Measurements from ENCODE around the gene ALDH3B1.

Gene ALDH3B1

DNA sequence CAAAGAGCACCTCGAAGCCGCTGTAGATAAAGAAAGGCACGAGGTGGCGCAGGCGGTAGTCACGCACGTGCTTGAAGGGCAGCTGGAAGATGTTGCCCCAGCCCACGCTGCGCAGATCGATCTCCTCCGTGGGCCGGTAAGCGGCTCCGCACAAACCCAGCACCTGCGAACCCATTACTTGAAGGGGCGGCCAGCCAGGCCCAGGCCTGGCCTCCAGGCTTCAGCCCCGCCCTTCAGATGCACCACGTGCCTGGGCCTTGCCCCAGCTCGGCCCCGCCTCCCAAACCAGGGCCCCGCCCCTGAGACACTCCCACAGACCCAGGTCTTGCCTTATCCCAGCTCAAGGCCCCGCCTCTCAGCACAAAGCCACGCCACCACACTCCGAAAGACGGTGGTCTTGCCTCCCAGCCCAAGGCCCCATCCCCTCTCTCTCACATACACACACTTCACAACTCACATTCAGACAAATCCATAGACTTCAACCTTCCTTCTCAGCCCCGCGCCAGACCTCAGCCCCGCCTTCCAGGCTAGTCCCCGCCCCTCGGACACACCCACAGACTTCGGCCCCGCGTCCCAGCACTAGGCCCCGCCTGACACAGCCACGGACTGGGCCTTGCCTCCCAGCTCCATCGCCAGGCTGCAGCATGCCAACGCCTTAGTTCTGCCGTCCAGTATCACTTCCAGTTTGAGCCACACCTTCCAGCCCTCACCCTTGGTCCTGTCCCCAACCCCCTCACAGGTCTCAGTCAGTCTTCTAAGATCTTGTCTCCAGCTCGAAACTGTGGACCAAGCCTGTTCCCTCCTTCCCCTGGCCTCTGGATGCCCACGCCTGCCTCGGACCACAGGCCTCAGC is 13.3 kb upstream of the ALDH3B1 start (continued):
- TF ChIP-seq ZNF558 (tag by site-specific recombination; IDR thresholded peaks at IDR 0.05), result no peak
- no peak for TF ChIP-seq ZBTB20 (tag by site-specific recombination; IDR thresholded peaks at IDR 0.05)
- TF ChIP-seq, protein P1, sequence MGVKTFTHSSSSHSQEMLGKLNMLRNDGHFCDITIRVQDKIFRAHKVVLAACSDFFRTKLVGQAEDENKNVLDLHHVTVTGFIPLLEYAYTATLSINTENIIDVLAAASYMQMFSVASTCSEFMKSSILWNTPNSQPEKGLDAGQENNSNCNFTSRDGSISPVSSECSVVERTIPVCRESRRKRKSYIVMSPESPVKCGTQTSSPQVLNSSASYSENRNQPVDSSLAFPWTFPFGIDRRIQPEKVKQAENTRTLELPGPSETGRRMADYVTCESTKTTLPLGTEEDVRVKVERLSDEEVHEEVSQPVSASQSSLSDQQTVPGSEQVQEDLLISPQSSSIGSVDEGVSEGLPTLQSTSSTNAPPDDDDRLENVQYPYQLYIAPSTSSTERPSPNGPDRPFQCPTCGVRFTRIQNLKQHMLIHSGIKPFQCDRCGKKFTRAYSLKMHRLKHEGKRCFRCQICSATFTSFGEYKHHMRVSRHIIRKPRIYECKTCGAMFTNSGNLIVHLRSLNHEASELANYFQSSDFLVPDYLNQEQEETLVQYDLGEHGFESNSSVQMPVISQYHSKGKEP (tag by site-specific recombination; IDR thresholded peaks at IDR 0.05), result no peak
- TF ChIP-seq, protein P2, sequence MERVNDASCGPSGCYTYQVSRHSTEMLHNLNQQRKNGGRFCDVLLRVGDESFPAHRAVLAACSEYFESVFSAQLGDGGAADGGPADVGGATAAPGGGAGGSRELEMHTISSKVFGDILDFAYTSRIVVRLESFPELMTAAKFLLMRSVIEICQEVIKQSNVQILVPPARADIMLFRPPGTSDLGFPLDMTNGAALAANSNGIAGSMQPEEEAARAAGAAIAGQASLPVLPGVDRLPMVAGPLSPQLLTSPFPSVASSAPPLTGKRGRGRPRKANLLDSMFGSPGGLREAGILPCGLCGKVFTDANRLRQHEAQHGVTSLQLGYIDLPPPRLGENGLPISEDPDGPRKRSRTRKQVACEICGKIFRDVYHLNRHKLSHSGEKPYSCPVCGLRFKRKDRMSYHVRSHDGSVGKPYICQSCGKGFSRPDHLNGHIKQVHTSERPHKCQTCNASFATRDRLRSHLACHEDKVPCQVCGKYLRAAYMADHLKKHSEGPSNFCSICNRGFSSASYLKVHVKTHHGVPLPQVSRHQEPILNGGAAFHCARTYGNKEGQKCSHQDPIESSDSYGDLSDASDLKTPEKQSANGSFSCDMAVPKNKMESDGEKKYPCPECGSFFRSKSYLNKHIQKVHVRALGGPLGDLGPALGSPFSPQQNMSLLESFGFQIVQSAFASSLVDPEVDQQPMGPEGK (tag by site-specific recombination; IDR thresholded peaks at IDR 0.05), result no peak; the same call in 1 of the 2 replicates
- no peak for TF ChIP-seq KLF7 (tag by site-specific recombination; IDR thresholded peaks at IDR 0.05; ENCODE audit: borderline replicate concordance)
- no peak for TF ChIP-seq ZNF155 (tag by site-specific recombination; IDR thresholded peaks at IDR 0.05)
- no peak for TF ChIP-seq ZBTB21 (tag by site-specific recombination; IDR thresholded peaks at IDR 0.05)
- TF ChIP-seq ZNF791 (tag by site-specific recombination; IDR thresholded peaks at IDR 0.05), result no peak
- TF ChIP-seq ZNF530 (tag by site-specific recombination; IDR thresholded peaks at IDR 0.05; ENCODE audit: low read depth), result no peak
- TF ChIP-seq ZNF785 (tag by site-specific recombination; IDR thresholded peaks at IDR 0.05), result no peak
- TF ChIP-seq, protein P3, sequence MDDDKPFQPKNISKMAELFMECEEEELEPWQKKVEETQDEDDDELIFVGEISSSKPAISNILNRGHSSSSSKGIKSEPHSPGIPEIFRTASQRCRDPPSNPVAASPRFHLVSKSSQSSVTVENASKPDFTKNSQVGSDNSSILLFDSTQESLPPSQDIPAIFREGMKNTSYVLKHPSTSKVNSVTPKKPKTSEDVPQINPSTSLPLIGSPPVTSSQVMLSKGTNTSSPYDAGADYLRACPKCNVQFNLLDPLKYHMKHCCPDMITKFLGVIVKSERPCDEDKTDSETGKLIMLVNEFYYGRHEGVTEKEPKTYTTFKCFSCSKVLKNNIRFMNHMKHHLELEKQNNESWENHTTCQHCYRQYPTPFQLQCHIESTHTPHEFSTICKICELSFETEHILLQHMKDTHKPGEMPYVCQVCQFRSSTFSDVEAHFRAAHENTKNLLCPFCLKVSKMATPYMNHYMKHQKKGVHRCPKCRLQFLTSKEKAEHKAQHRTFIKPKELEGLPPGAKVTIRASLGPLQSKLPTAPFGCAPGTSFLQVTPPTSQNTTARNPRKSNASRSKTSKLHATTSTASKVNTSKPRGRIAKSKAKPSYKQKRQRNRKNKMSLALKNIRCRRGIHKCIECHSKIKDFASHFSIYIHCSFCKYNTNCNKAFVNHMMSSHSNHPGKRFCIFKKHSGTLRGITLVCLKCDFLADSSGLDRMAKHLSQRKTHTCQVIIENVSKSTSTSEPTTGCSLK (tag by site-specific recombination; IDR thresholded peaks at IDR 0.05), result no peak
- no peak for TF ChIP-seq ZNF629 (tag by site-specific recombination; IDR thresholded peaks at IDR 0.05)
- TF ChIP-seq ZNF174 (tag by site-specific recombination; IDR thresholded peaks at IDR 0.05), result no peak
- TF ChIP-seq ZNF133 (tag by site-specific recombination; IDR thresholded peaks at IDR 0.05), result no peak
- TF ChIP-seq ZNF221 (tag by site-specific recombination; IDR thresholded peaks at IDR 0.05; ENCODE audit: borderline replicate concordance), result no peak
- TF ChIP-seq, protein P4, sequence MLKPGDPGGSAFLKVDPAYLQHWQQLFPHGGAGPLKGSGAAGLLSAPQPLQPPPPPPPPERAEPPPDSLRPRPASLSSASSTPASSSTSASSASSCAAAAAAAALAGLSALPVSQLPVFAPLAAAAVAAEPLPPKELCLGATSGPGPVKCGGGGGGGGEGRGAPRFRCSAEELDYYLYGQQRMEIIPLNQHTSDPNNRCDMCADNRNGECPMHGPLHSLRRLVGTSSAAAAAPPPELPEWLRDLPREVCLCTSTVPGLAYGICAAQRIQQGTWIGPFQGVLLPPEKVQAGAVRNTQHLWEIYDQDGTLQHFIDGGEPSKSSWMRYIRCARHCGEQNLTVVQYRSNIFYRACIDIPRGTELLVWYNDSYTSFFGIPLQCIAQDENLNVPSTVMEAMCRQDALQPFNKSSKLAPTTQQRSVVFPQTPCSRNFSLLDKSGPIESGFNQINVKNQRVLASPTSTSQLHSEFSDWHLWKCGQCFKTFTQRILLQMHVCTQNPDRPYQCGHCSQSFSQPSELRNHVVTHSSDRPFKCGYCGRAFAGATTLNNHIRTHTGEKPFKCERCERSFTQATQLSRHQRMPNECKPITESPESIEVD (tag by site-specific recombination; IDR thresholded peaks at IDR 0.05), result no peak
- TF ChIP-seq, protein P5, sequence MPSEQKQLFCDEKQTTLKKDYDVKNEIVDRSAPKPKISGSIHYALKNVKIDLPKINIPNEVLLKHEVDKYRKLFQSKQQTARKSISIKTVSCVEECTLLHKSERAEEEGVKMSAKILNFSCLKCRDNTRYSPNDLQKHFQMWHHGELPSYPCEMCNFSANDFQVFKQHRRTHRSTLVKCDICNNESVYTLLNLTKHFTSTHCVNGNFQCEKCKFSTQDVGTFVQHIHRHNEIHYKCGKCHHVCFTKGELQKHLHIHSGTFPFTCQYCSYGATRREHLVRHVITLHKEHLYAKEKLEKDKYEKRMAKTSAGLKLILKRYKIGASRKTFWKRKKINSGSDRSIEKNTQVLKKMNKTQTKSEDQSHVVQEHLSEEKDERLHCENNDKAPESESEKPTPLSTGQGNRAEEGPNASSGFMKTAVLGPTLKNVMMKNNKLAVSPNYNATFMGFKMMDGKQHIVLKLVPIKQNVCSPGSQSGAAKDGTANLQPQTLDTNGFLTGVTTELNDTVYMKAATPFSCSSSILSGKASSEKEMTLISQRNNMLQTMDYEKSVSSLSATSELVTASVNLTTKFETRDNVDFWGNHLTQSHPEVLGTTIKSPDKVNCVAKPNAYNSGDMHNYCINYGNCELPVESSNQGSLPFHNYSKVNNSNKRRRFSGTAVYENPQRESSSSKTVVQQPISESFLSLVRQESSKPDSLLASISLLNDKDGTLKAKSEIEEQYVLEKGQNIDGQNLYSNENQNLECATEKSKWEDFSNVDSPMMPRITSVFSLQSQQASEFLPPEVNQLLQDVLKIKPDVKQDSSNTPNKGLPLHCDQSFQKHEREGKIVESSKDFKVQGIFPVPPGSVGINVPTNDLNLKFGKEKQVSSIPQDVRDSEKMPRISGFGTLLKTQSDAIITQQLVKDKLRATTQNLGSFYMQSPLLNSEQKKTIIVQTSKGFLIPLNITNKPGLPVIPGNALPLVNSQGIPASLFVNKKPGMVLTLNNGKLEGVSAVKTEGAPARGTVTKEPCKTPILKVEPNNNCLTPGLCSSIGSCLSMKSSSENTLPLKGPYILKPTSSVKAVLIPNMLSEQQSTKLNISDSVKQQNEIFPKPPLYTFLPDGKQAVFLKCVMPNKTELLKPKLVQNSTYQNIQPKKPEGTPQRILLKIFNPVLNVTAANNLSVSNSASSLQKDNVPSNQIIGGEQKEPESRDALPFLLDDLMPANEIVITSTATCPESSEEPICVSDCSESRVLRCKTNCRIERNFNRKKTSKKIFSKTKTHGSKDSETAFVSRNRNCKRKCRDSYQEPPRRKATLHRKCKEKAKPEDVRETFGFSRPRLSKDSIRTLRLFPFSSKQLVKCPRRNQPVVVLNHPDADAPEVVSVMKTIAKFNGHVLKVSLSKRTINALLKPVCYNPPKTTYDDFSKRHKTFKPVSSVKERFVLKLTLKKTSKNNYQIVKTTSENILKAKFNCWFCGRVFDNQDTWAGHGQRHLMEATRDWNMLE (tag by site-specific recombination; conservative IDR thresholded peaks at IDR 0.05; ENCODE audit: low read depth), result no peak
- no peak for TF ChIP-seq ZNF830 (tag by site-specific recombination; IDR thresholded peaks at IDR 0.05; ENCODE audit: low read depth)
- no peak for TF ChIP-seq IKZF3 (tag by site-specific recombination; IDR thresholded peaks at IDR 0.05)
- peak; percentile 86 for TF ChIP-seq SP2 (tag by site-specific recombination; IDR thresholded peaks at IDR 0.05)
- no peak for TF ChIP-seq ZNF624 (tag by site-specific recombination; IDR thresholded peaks at IDR 0.05)
- TF ChIP-seq ZBTB17 (tag by site-specific recombination; IDR thresholded peaks at IDR 0.05), result 0 out of 2 replicates have a peak, but pooled peaks have one; percentile 12
- no peak for TF ChIP-seq ZNF776 (tag by site-specific recombination; IDR thresholded peaks at IDR 0.05; ENCODE audit: borderline replicate concordance)
- TF ChIP-seq, protein P6, sequence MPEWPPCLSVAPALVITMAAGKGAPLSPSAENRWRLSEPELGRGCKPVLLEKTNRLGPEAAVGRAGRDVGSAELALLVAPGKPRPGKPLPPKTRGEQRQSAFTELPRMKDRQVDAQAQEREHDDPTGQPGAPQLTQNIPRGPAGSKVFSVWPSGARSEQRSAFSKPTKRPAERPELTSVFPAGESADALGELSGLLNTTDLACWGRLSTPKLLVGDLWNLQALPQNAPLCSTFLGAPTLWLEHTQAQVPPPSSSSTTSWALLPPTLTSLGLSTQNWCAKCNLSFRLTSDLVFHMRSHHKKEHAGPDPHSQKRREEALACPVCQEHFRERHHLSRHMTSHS (tag by site-specific recombination; IDR thresholded peaks at IDR 0.05), result no peak
- no peak for TF ChIP-seq ZSCAN30 (tag by site-specific recombination; IDR thresholded peaks at IDR 0.05)
- TF ChIP-seq ZNF48 (tag by site-specific recombination; IDR thresholded peaks at IDR 0.05), result no peak
